Measurements from ENCODE around the gene IKZF3.
"Not testable (repeated sequence)": the region's sequence is repeated elsewhere in the genome, so short reads cannot be mapped to it uniquely, and the experiment has no call there.

IKZF3 gene

DNA sequence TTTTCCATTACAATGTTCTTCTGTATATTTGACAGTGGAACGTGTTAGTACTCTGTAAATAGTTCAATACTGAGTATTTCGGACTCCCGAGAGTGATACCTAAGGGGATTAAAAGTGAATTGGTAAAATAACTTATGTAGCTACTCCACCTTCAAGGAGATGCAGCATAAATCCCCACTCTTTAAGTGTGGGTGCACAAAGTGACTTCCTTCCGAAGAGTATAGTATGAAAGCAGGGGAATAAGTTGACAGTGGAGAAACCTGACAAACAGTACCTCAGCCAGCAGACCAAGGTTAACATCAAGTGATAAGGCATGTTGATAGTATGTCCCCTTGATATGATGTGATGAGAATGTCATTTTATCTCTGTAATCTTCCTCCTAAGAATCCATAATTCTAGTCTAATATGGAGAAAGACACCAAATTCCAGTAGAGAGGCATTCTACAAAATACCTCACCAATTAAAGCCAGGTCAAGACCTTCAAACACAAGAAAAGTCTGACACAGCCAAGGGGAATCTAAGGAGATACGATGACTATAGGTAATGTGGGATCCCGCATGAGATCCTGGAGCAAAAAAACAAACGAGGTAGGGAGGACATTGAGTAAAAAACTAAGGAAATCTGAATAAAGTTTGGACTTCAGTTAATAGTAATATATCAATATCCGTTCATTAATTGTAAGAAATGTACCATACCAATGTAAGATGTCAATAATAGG lies 2.1 kb upstream of the IKZF3 start:
- Histone ChIP-seq H3K36me3 (replicated peaks; ENCODE audit: insufficient read depth, low read length) (no peaks in the 10 kb centered on the region), H3F3A (ENCODE audit: insufficient read depth, low read length) (peaks cover 56% of the 10 kb centered on the region), H3K9me2 (replicated peaks; ENCODE audit: insufficient read depth, low read length) (no peaks in the 10 kb centered on the region), H3K27me3 (replicated peaks; ENCODE audit: insufficient read depth, low read length) (no peaks in the 10 kb centered on the region), H3K79me2 (ENCODE audit: low read length) (peaks cover 42% of the 10 kb centered on the region), H3K4me3 (ENCODE audit: low read length) (peak overlapping the region; percentile 86; the same call in 1 of the 2 replicates), H3K4me1 (ENCODE audit: low read length) (peaks cover 31% of the 10 kb centered on the region), H3K9me3 (replicated peaks; ENCODE audit: insufficient read depth, low read length) (no peaks in the 10 kb centered on the region), H3K27ac (ENCODE audit: low read length) (peak overlapping the region; percentile 98), H4K20me1 (ENCODE audit: insufficient read depth, low read length) (no peaks in the 10 kb centered on the region), H2AFZ (ENCODE audit: low read length) (0 out of 2 replicates have a peak overlapping the region, but pooled peaks have one; percentile 1), H3K9ac (ENCODE audit: low read length) (peak overlapping the region; percentile 95), H3K4me2 (ENCODE audit: low read depth, low read length) (peak overlapping the region; percentile 91)
- no peak for TF ChIP-seq EZH2phosphoT487 (IDR thresholded peaks at IDR 0.05; ENCODE audit: low read length)
- no peak for DNase-seq

DNA sequence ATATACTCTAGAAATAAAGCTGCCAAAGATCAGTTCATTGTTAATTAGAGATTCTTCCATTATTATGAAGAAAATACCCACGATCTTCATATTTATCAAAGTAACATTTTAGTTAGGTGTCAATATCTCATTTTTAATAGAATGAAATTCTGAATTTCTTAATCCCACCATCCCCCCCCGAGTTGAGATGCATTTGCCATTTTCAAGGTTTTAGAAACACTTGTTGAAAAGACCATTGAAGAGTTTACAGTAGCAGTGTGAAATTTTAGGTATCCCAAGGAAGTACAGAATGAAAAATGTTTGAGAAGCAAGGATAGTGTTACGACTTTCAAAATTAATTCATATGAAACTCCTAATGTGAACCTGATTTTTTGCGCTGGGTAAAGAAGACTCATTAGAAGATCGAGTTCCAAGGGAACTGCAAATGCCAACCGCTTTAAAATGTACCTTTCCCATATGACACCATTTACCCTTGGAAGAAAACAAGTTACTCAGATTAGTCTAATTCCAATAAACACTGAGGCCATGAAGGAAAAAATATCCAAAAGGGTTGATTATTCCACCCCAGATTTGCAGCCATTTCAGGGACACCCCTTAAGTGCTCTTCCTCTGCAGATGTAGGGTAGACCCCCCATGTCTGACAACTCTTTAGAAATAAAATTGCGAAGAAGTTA lies 731 bp downstream of the IKZF3 start:
- Histone ChIP-seq H4K20me1 (ENCODE audit: insufficient read depth, low read length) (no peaks in the 10 kb centered on the region), H3K9me3 (replicated peaks; ENCODE audit: insufficient read depth, low read length) (no peaks in the 10 kb centered on the region), H3K27me3 (replicated peaks; ENCODE audit: insufficient read depth, low read length) (no peaks in the 10 kb centered on the region), H3F3A (ENCODE audit: insufficient read depth, low read length) (peaks cover 55% of the 10 kb centered on the region), H3K79me2 (ENCODE audit: low read length) (peaks cover 69% of the 10 kb centered on the region), H3K4me3 (ENCODE audit: low read length) (peak overlapping the region; percentile 86), H3K9me2 (replicated peaks; ENCODE audit: insufficient read depth, low read length) (no peaks in the 10 kb centered on the region), H3K4me1 (ENCODE audit: low read length) (peaks cover 39% of the 10 kb centered on the region), H3K36me3 (replicated peaks; ENCODE audit: insufficient read depth, low read length) (no peaks in the 10 kb centered on the region; the same call in 1 of the 2 replicates), H3K4me2 (ENCODE audit: low read depth, low read length) (peak overlapping the region; percentile 91), H3K9ac (ENCODE audit: low read length) (peak overlapping the region; percentile 95), H2AFZ (ENCODE audit: low read length) (no peak overlapping the region), H3K27ac (ENCODE audit: low read length) (peak overlapping the region; percentile 98)
- DNase-seq: no peak
- TF ChIP-seq CTCF (IDR thresholded peaks at IDR 0.05; ENCODE audit: low read length) (no peak), EZH2phosphoT487 (IDR thresholded peaks at IDR 0.05; ENCODE audit: low read length) (no peak), EZH2 (optimal IDR thresholded peaks at IDR 0.05; ENCODE audit: low read depth, low read length) (no peak)

- peaks cover 34% of the 10 kb centered on the region for H3F3A ChIP-seq (ENCODE audit: insufficient read depth, low read length)
- no peaks in the 10 kb centered on the region for H3K27me3 ChIP-seq (replicated peaks; ENCODE audit: insufficient read depth, low read length)
- no peaks in the 10 kb centered on the region for H3K9me2 ChIP-seq (replicated peaks; ENCODE audit: insufficient read depth, low read length)
- H3K4me1 ChIP-seq (ENCODE audit: low read length): peaks cover 31% of the 10 kb centered on the region
- H3K36me3 ChIP-seq (replicated peaks; ENCODE audit: insufficient read depth, low read length): no peaks in the 10 kb centered on the region; the same call in 1 of the 2 replicates
- H3K9ac ChIP-seq (ENCODE audit: low read length): peak overlapping the region; percentile 95
- peaks cover 2% of the 10 kb centered on the region; the same call in 1 of the 2 replicates for H4K20me1 ChIP-seq (ENCODE audit: insufficient read depth, low read length)
- no peak overlapping the region for H2AFZ ChIP-seq (ENCODE audit: low read length)
- DNase-seq: peak; percentile 46
- H3K27ac ChIP-seq (ENCODE audit: low read length): peak overlapping the region; percentile 98
- H3K4me3 ChIP-seq (ENCODE audit: low read length): peak overlapping the region; percentile 86
- no peak for TF ChIP-seq EZH2 (optimal IDR thresholded peaks at IDR 0.05; ENCODE audit: low read depth, low read length)
- no peak for TF ChIP-seq EZH2phosphoT487 (IDR thresholded peaks at IDR 0.05; ENCODE audit: low read length)
- no peak for TF ChIP-seq CTCF (IDR thresholded peaks at IDR 0.05; ENCODE audit: low read length)
- peak overlapping the region; percentile 91 for H3K4me2 ChIP-seq (ENCODE audit: low read depth, low read length)
- no peaks in the 10 kb centered on the region for H3K9me3 ChIP-seq (replicated peaks; ENCODE audit: insufficient read depth, low read length)
- H3K79me2 ChIP-seq (ENCODE audit: low read length): peaks cover 89% of the 10 kb centered on the region
These were observed 2.9 kb downstream of the IKZF3 start for GRCh38 chr17:39861235-39861634.

DNA sequence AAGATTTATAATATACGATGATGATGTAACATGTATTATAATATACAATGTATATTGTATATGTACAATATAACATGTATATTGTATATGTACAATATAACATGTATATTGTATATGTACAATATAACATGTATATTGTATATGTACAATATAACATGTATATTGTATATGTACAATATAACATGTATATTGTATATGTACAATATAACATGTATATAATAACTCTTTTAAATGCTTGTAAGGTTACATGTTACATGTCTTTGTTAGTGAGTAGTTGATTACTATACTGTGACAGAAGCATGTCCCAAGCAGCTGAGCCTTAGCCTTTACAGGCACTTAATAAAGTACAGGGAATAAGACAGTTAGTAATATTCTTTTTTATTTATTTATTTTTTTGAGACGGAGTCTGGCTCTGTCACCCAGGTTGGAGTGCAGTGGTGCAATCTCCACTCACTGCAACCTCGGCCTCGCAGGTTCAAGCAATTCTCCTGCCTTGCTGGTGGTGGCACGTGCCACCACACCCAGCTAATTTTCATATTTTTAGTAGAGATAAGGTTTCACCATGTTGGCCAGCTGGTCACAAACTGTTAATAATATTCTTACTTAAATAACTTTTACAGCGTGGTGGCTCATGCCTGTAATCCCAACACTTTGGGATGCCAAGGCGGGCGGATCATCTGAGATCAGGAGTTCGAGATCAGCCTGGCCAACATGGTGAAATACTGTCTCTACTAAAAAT lies 8.0 kb downstream of the IKZF3 start:
- Histone ChIP-seq H3K4me1 (ENCODE audit: low read length) (peaks cover 30% of the 10 kb centered on the region), H4K20me1 (ENCODE audit: insufficient read depth, low read length) (peaks cover 13% of the 10 kb centered on the region; the same call in 1 of the 2 replicates), H3K79me2 (ENCODE audit: low read length) (peaks cover 98% of the 10 kb centered on the region)
- H3K27ac ChIP-seq (ENCODE audit: low read length); H3F3A ChIP-seq (ENCODE audit: insufficient read depth, low read length); H3K9me2 ChIP-seq (replicated peaks; ENCODE audit: insufficient read depth, low read length); H3K36me3 ChIP-seq (replicated peaks; ENCODE audit: insufficient read depth, low read length); H3K9ac ChIP-seq (ENCODE audit: low read length); H3K27me3 ChIP-seq (replicated peaks; ENCODE audit: insufficient read depth, low read length); H3K4me3 ChIP-seq (ENCODE audit: low read length); H3K9me3 ChIP-seq (replicated peaks; ENCODE audit: insufficient read depth, low read length); H3K4me2 ChIP-seq (ENCODE audit: low read depth, low read length); DNase-seq; H2AFZ ChIP-seq (ENCODE audit: low read length): not testable (repeated sequence)

Measured in MM.1S (cell line).